Nephron (organoid): ENCODE data around the gene MAP2K4.

Experiments used
- H3K27ac Mint-ChIP-seq, 3 experiments: 2 replicates each; pipeline ENCODE4 v1.8.0; 2020; ENCODE audit warnings: mixed read lengths in 3 of 3, mild to moderate bottlenecking in 2 of 3, moderate library complexity in 1 of 3
- H3K27me3 Mint-ChIP-seq: 2 replicates; pipeline ENCODE4 v1.8.0; 2021; ENCODE audit warnings: low read depth, mild to moderate bottlenecking, moderate library complexity, mixed read lengths
- H3K36me3 Mint-ChIP-seq: 2 replicates; pipeline ENCODE4 v1.8.0; 2020; ENCODE audit warnings: low read depth, mixed read lengths
- H3K4me1 Mint-ChIP-seq: 2 replicates; pipeline ENCODE4 v1.8.0; 2020; ENCODE audit warnings: mixed read lengths
- H3K4me3 Mint-ChIP-seq, 3 experiments: 2 replicates each; pipeline ENCODE4 v1.8.0; 2020; ENCODE audit warnings: mild to moderate bottlenecking in 3 of 3, mixed read lengths in 3 of 3, moderate library complexity in 2 of 3
- H3K9me3 Mint-ChIP-seq: 2 replicates; pipeline ENCODE4 v1.8.0; 2020; ENCODE audit warnings: mixed read lengths
- CTCF ChIP-seq, 3 experiments: fragments of 200-600 bp; sonication (generic); IDR thresholded peaks; one replicate each; pipeline ENCODE4 v1.5.0; 2021; ENCODE audit warnings: antibody characterized with exemption in 3 of 3; ENCODE audit not compliant: unreplicated experiment in 3 of 3

Gene MAP2K4

DNA sequence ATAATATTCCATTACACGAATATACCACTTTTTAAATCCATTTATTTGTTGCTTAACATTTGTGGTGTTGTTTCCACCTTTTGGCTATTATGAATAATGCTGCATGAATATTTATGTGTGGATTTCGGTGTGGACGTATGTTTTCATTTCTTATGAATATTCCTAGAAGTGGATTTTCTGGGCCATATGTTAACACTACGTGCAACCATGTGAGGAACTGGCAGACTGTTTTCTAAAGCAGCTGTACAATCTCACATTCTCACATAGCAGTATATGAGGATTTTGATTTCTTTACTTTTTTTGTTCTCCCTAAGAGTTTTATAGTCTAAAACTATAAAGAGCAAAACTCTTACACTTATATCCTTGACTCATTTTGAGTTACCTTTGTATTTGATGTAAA, 143.4 kb downstream of the MAP2K4 start:
- no peak overlapping the region for H3K27ac Mint-ChIP-seq
- H3K36me3 Mint-ChIP-seq: no peaks in the 10 kb centered on the region
- H3K4me3 Mint-ChIP-seq: no peak overlapping the region
- H3K27me3 Mint-ChIP-seq: no peaks in the 10 kb centered on the region
- TF ChIP-seq CTCF (IDR thresholded peaks at IDR 0.05; ENCODE audit: unreplicated experiment in 3 of 3): no peak
- no peaks in the 10 kb centered on the region for H3K4me1 Mint-ChIP-seq
- H3K9me3 Mint-ChIP-seq: peaks cover 15% of the 10 kb centered on the region

DNA sequence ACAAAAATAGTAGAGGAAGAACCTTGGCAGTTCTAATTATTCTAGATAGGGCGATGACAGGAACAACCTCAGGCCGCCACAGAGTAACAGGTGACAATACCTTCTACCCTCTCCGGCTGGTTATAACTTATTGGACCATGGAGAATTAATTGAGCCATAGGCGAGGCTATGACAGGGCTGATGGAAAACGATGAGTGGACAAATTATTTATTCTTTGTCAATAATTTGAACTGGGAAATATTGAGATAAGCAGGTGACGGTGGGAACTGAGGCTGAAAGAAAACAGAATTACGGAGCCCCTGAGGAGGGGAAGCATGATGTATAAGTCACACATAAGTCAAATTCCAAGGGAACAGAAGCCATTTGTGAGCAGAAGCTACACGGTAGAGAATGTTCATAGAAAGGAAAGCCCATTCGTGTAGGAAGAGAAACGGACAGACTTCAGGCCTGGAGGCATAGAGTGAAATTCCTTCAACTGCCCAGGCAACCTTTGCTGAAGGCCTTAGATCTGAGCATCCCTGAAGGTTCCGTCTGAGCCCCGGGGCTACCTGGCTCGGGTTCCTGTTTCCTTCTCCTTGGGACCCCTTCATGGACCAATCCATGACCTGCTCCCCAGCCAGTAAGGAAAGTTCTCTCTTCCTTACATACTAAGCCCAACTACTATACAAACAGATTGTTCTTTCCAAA, 158.1 kb downstream of the MAP2K4 start:
- no peaks in the 10 kb centered on the region for H3K36me3 Mint-ChIP-seq
- no peaks in the 10 kb centered on the region for H3K9me3 Mint-ChIP-seq
- no peak overlapping the region for H3K27ac Mint-ChIP-seq
- no peak overlapping the region for H3K4me3 Mint-ChIP-seq
- peaks cover 4% of the 10 kb centered on the region for H3K27me3 Mint-ChIP-seq
- no peaks in the 10 kb centered on the region for H3K4me1 Mint-ChIP-seq
- TF ChIP-seq CTCF (IDR thresholded peaks at IDR 0.05; ENCODE audit: unreplicated experiment in 3 of 3): no peak

- peak; percentile 81 to 84 (median 84) for TF ChIP-seq CTCF (IDR thresholded peaks at IDR 0.05; ENCODE audit: unreplicated experiment in 3 of 3)
- peaks cover 4% of the 10 kb centered on the region for H3K27me3 Mint-ChIP-seq
- H3K4me1 Mint-ChIP-seq: no peaks in the 10 kb centered on the region
- peaks cover 4% of the 10 kb centered on the region for H3K9me3 Mint-ChIP-seq
- no peaks in the 10 kb centered on the region for H3K36me3 Mint-ChIP-seq
- H3K4me3 Mint-ChIP-seq: no peak overlapping the region
- H3K27ac Mint-ChIP-seq: no peak overlapping the region
These were observed 160.1 kb downstream of the MAP2K4 start for GRCh38 chr17:12180644-12181261.

- no peaks in the 10 kb centered on the region for H3K4me1 Mint-ChIP-seq
- no peaks in the 10 kb centered on the region for H3K27me3 Mint-ChIP-seq
- H3K9me3 Mint-ChIP-seq: peaks cover 30% of the 10 kb centered on the region
- H3K36me3 Mint-ChIP-seq: peaks cover 4% of the 10 kb centered on the region
- H3K27ac Mint-ChIP-seq: no peak overlapping the region
- TF ChIP-seq CTCF (IDR thresholded peaks at IDR 0.05; ENCODE audit: unreplicated experiment in 3 of 3): no peak
- no peak overlapping the region for H3K4me3 Mint-ChIP-seq
These were observed 167.0 kb downstream of the MAP2K4 start for GRCh38 chr17:12187658-12188057.

DNA sequence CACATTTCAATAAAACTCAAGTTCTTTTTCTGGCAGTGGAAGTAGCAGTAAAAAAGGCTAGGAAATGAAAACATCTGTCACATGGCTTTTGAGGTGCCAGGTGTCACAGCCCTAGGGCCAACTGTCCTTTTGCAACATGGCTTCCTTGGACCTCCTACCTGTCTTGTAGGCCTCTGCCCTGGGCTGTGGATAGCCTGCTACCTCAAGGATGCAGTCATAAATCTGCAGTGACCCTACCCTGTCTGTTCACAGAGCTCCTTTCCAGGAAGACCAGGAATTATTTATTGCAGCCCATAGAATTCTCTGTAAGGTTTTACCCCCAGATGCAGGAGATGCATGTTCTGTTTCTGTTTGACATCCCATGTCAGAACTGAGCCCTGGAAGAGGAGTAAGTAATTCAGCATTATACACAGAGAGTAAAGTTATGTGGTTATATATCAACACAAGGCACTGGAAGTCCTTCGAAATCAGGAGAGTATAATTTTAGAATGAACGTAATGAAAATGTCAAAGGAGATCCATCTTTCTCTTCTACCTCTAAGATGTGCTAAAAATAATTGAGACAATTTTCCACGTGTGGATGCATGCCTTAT, 172.6 kb downstream of the MAP2K4 start:
- Mint-ChIP-seq H3K27me3 (no peaks in the 10 kb centered on the region), H3K9me3 (peaks cover 15% of the 10 kb centered on the region), H3K27ac (no peak overlapping the region), H3K4me3 (no peak overlapping the region), H3K36me3 (peaks cover 4% of the 10 kb centered on the region), H3K4me1 (no peaks in the 10 kb centered on the region)
- no peak for TF ChIP-seq CTCF (IDR thresholded peaks at IDR 0.05; ENCODE audit: unreplicated experiment in 3 of 3)
